NCI-H748 (cell line): ENCODE data around the gene IFNA6.
A peak's percentile ranks its signal among the peaks of the same experiment; 100 is the strongest.
"Not testable (repeated sequence)": the region's sequence is repeated elsewhere in the genome, so short reads cannot be mapped to it uniquely, and the experiment has no call there.

Experiments used
- DNase-seq: peaks from one replicate; lab custom pipeline; 2025; ENCODE audit not compliant: unreplicated experiment; lab: John Stamatoyannopoulos, UW

Gene IFNA6

DNA sequence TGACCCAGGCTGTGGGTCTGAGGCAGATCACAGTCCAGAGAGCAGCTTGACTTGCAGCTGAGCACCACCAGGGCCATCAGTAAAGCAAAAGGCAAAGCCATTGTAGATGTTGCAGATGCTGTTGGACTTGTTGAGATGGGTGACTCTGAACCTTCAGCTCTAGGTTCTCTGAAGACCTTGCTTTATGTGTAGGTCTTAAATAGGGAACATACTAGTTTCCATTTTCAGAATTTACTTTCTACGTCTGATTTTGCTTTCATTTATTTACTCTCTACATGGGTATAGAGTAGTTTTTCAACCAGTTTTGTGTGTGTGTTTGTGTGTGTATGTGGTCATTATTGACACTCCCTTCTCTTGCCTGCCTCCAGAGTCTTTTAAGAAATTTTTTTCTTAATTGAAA lies at the start of gene IFNA6:
Gene IFNA6 (minus strand): TSS at position 101 of the 400 bp plus-strand sequence. CDS start 0 bp downstream, at position 101.
- no peak for DNase-seq

DNA sequence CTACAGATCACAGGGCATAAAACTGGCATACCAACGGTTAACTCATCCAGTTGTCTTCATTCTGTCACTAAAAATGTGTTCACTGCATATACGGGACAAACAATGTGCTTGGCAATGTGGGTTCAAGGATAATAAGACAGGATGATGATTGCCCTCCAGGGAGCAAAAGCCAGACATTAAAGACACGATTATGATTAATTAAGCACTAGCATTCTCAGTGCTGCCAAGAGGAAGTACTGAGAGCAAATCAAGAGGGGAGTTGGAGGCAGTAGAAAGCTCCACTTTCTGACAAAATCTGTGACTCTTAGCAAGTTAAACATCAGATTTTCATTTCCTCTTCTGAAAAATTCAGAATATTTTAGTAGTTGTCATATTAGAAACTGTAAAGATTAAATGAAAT lies 49.3 kb upstream of the IFNA6 start:
- DNase-seq = no peak

DNA sequence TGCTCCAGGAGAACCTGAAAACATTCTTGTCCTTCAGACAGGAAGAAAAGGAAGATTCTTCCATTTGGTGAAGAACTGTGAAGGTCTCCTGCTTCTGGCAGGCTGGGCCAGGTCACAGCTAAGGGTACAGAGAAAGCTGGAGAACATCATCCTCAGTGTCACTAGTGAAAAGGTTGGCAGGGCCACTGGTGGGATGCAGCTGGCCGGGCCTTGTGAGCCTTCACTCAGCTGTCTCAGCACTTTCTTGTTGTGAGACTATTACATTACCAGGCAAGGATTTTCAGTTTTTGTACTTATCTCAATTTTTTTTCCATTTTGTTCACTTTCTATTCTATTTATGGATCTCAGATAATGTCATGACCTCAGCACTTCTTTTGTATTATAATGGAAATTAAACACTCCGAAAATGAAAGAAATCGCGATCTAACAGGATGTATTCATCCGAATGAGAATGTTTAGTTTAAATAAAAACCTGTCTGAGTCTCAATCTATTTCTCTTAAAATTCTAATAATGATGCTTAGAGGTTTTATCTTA lies 48.3 kb upstream of the IFNA6 start:
- DNase-seq = no peak

DNA sequence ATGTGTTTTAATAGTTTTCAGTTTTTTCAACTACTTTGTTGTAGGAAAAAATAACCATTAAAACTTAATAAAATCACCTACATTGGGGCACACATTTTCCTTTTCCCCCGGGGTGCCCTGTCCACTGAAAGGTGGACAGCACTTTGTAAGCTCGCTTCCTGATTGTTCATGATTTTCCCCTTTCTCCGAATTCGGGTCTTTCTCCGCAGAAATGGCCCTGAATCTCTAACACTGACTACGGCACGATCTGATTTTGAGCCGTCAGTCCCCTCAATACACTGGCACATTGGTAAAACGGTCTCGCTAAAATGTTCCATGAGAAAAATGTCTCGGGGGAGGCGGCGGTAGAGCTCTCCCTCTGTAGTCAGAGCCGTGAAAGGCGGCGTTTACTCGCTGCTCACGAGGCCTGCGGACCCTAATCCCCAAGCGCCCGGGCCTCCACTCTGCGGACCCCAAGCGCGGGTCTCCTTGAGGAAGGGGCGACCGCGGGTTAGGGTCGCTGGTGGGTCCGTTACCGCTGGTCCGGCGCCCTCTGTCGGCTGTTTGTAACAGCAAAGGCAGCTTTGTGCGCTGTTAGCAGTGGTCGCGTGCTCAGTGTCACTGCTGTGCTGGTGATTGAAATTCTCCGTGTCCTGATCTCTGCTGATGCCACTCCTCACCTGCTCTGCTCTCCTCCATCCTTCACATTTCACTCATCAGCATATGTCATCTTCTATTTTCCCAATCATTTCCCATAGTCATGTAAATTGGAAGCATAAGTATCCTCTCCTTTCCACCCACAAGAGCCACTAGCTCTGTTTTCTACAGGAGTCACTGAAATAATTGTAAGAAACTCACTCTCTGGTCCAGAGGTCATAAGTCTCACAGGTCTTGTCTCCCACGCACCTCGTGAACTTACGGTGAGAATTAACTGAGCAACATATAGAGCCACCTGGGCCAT lies 45.4 kb upstream of the IFNA6 start:
- peak; percentile 70 for DNase-seq

DNA sequence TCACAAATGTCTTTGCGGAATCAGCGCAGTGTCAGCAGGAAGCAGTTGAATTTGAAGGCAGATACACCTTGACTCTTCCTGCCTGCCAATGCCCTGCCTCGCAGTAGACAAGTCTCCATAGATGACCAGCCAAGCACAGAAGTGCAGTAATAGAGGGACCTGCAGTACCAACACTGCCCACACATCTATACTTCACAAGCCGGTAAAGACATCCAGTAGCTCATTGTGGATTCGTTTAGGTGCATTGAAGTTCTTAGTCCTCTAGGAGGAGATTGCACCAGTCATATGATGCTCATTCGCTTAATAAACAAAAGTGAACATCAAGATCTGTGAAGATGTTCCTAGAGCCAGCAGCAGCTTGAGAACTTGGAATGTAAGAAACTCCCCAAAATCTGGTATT lies 41.6 kb upstream of the IFNA6 start:
- peak; percentile 30 for DNase-seq

DNA sequence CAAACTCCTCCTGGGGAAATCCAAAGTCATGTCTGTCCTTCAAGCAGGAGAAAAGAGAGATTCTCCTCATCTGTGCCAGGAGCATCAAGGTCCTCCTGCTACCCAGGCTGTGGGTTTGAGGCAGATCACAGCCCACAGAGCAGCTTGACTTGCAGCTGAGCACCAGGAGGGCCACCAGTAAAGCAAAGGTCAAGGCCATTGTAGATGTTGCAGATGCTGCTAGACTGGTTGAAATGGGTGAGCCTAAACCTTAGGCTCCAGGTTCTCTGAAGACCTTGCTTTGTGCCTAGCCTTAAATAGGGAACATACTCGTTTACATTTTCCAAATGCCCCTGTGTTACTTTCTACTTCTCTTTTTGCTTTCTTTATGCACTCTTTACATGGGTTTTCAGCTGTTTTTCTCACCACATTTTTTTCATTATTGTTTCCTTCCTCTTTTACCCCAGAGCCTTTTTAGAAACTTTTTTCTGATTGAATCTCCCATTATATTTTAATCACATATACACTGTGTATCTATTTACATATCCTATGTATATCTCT lies 34.5 kb upstream of the IFNA6 start, which contains the start of gene IFNA2:
Gene IFNA2 (minus strand): TSS at position 268 of the 540 bp plus-strand sequence. CDS start 69 bp downstream, at position 199.
- DNase-seq = no peak

DNA sequence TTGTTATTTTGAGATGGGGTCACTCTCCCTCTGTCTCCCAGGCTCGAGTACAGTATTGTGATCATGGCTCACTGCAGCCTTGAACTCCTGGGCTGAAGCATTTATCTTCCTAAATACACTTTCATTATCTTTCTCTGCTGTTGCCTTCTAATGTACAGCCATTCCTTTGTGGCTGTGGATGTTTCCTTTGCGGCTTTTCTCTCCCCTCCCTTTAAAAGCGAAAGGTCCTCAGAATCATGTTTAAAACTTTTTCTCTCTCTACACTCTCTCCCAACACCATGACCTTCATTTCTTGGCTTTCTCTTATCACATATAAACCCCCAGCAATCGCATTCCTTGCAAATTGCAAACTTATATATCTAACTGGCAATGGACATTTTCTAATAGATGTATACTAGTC lies 32.9 kb upstream of the IFNA6 start:
- DNase-seq = no peak

DNA sequence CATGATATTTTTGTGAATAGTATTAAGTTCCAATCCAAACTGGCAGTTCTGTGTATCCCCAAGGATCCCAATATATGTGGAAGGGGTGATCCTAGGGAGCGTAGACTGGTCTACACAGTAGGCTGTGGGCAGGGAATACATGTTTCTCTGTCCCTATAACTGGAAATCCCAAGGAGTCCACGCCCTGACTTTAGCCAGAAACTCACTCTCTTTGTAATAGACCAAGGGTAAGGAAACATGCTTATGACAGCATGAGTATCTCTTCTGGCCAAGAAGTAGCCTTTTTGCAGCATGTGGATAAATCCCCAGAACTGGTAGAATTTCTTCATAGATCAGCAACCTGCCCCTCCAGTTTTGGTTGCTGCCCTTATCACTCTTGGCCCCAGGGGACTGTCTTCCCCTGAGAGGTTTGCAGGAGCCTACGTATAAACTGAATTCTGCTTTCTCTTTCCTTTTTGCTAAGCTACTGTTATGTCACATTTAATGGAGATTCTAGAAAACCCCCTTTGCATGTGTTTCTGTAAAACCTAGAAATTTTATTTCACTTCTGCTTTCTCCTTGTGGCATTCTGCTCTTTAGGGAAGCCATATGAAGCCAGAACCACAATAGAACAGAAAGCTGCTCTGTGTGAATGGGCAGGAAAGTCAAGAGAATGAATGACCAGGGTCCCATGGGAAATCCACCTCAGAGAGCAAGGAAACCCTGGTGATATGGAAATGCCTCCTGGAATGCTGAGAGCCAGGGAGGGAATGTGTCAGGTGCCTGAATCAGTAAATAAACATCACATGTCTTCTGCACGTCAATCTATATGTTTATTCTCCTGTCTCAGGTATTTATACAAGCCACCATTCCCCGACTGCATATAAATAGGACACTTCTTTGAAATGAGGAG lies 31.0 kb upstream of the IFNA6 start:
- DNase-seq = no peak

DNA sequence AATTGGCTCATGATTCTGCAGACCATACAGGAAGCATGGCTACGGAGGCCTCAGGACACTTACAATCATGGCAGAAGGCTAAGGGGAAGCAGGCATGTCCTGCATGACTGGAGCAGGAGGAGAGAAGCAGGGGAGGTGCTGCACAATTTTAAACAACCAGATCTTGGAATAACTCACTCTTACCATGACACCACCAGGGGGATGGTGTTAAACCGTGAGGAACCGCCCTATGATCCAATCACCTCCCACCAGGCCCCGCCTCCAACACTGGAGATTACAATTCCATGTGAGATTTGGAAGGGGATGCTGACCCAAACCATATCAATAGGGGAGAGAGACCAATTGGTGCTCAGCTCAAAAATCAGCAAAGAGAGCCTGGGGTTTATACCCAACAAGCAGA lies 20.8 kb upstream of the IFNA6 start:
- not testable (repeated sequence) for DNase-seq

DNA sequence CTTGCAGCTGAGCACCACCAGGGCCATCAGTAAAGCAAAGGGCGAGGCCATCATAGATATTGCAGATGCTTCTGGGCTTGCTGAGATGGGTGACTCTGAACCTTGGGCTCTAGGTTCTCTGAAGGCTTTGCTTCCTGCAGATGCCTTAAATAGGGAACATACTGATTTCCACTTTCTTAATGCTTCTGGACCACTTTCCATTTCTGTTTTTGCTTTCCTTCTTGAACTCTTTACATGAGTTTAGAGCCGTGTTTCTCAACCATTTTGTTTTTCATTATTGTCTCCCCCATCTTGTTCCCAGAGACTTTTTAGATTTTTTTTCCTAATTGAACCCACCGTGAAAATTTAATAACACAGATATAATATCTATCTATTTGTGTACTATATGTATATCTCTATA lies 17.3 kb upstream of the IFNA6 start, which contains the start of gene IFNA13:
Gene IFNA13 (minus strand): TSS at position 101 of the 400 bp plus-strand sequence. CDS start 47 bp downstream, at position 54.
- DNase-seq = no peak

DNA sequence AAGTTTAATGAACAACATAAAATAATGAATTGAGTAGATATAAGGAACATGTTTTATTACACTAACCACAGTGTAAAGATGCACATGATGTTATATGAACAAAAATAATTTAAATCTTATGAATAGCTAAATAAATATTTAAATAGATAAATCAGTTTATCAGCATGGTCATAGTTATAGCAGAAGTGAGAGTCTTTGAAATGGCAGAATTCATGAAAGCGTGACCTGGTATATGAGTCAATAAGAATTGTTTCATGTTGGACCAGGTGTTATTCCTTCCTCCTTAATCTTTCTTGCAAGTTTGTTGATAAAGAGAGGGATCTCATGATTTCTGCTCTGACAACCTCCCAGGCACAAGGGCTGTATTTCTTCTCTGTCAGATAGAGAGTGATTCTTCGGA lies 16.5 kb upstream of the IFNA6 start:
- not testable (repeated sequence) for DNase-seq

DNA sequence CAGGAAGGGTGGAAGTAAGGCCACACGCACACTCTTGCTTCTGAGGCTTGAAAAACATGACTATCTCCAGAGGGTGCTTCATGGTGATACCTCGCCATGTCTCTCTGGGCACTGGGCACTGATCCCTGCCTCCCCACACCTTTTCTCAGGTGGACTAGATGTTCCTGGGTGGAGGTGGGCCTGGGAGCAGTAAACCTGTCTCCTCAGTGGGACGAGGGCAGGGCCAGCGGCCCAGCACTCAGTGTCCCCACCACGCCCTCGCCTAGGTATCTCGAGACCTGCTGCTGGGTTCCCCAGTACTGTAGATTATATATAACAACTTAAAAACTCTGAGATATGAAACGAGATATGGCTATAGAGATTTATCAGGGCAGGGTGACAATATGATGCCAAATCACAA lies 11.6 kb upstream of the IFNA6 start:
- no peak for DNase-seq

DNA sequence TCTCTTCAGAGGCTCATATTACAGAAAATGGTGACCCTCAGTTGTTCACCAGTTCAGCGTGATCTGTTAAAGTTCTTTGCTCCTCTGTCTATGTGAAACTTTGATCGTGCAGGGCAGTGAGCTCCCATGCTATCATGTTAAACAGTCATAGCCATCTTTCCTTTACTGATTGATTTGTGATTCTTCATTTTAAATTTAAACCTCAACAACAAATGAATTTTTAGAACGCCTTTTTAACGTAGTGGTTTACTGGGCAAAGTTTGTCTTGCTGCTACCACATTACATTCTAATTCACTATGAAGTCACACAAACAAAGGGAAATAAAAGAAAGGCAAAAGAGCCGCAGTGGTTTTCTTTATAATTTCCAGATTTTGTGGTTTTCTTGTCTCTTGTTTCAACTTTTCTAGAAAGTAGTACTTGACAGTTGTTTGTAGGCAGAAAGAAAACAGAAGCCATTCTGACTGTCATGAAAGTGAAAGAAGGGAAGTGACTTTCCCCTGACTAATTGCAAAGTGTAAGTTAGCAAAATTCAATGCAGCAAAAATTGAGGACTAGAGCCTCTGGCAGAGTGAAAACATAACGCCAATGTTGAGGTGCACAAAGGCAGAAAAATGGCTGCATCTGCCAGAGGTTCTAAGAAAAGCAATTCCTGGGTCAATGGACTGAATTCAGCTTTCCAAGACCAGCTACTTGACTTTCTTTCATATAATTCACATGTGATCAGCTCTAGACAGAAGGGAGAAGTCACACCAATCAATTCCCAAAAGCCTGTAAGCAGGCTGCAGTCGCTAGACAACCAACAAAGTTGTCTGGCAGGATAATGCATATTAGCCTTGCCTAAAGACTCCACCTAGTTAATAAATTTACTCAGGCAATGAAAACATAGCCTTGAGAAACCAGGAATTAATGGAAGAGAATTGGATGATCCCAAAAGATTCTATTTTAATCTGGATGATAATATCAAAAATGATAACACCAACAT lies 7.1 kb upstream of the IFNA6 start:
- no peak for DNase-seq

DNA sequence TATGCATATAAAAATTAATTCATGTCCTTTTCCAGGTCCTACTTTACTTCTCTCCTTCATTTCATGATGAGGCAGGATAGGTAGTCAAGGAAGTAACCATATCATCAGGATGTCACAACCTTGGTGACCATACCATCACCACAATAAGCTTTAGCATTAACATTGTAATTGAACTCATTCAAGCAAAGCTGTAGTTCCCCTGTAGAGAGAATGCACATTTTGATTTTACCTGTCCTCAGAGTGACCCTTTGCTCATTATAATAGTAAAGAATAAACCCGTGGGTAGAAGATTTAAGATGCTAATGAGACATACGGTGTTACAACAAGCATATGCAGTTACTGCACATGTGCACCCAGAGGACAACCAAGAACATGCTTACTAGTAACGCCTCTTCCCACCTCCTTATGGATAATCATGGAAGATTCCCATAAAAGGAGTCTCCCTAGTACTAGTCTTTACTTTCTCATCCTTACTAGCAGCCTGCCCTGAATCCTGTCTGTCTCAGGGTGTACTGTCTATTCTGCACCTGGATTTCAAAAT lies 2.2 kb downstream of the IFNA6 start:
- no peak for DNase-seq

DNA sequence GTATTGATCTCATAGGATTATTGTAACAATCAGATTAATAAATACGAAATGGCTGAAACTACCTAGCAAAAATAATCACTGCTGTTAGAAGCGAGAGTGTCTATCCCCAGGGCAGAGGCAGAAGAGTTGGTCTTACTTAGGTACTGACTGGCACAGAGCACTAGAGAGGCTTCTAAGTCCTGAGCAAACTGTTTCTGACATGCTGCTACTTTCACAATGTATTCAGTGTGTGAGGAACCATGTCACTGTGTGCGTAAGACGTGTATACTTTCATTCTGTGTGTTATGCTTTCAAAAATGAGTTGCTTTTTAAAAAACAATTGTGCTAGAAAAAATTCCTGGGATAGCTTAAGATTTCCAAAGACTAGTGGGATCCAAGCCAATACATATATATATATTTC lies 10.0 kb downstream of the IFNA6 start:
- DNase-seq = no peak

DNA sequence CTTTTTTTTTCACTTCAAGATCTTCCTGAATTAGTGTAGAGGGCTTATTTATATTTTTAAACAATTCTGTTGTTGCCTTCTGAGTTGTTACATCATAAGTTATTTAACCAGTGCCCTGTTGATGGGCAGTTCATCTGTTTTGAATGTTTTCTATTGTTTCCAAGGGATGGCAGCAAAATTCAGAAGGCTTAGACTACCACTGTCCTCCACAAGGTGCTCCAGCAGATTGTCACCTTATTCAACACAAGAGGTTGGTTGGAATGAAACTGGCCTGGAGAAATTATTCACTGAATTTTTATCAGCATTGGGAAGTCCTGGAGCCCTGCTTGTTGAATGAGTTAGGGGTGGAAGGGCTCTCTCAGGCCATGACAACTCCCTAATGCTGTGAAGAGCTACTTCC lies 14.2 kb downstream of the IFNA6 start:
- DNase-seq = peak; percentile 12

DNA sequence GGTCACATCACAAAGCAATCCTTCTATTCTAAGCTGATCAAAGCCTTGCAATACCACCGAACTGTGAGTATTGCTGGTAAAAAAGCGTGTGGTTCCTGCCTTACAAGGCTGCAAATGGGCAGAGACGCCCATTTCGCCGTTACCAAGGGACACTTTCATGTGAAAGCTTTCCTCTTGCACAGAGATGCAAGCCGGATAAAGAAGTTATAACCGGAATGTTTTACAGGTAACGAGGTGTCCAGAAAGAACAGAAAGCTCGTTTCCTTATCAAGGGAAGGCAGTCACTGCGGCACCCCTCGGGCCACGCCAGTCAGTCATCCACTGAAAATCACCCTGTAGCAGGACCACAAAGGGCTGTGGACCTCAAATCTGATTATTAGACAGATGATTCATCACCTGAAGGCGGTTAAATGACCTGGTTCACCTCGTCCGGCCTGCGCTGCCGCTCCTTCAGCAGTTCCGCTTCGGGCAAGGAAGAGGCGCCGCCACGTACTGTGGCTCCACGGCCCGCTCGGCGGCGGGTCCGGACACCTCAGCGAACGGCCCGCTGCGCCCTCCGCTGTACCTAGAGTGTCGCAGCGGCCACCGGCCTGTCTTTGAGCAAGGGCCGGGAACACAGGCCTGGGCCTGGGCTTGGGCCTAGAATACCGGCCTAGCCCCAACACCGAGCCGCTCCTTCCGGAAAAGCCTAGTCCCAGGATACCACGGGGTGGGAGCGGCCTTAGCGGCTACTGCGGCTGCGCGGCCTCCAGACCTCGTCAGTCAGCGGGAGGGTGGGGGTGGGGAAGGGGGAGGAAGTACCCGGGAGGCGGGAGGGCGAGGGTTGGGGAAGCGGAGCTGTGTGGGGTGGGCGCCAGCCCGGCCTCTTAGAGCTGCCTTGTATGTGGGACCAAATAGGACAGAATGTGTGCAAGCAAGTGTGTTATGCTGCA lies 15.7 kb downstream of the IFNA6 start, which contains the start of gene KLHL9:
Gene KLHL9 (minus strand): TSS at position 704 of the 932 bp plus-strand sequence. CDS start 545 bp downstream, at position 159.
- peak; percentile 94 for DNase-seq

DNA sequence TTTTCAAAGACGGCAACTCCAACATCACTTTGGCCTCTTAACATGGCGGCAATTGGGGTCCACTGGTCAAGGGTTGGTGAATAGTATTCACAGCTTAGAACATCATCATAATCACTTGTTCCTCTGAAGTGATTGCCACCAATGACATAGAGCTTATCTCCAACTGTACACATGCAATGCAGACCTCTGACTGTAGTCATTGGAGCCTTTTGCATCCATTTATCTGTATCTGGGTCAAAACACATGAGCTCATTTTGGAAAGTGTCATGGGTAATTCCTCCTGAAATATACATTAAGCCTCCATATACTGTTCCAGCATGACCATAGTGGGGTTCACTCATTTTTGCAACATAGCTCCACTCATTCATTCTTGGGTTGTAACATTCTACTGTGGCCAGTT lies 17.5 kb downstream of the IFNA6 start:
- DNase-seq = no peak
